H7 (cell line): ENCODE data around the gene PSD2. TPM values are rescaled to one million over a fixed set of nuclear protein-coding genes. Genes with fewer than 3 reads are reported as not detected.

Source experiments
- DNase-seq: peaks from one replicate; pipeline ENCODE4 v3.0.0; 2012
- H3K27me3 ChIP-seq: 2 replicates; pipeline ENCODE4 v1.6.0; 2011; ENCODE audit warnings: mild to moderate bottlenecking, low read length; ENCODE audit not compliant: control insufficient read depth, insufficient read depth
- H3K36me3 ChIP-seq: replicated peaks from 2 replicates; pipeline ENCODE4 v1.5.1; 2011; ENCODE audit warnings: low read length; ENCODE audit not compliant: control insufficient read depth, insufficient read depth
- H3K4me3 ChIP-seq: 2 replicates; pipeline ENCODE4 v1.5.1; 2011; ENCODE audit warnings: low read depth, mild to moderate bottlenecking, control low read depth, low read length, moderate library complexity; ENCODE audit not compliant: insufficient read depth
- total RNA-seq: library from RNA; depleted of rRNA; stranded (reverse); fragments of >200 nt; shearing (Covaris generic); gene quantifications from 2 replicates; pipeline ENCODE4 v1.2.3, GENCODE V29; 2014

Gene PSD2
- total RNA-seq, 1 experiment from 2014 or later: 0.10 TPM

DNA sequence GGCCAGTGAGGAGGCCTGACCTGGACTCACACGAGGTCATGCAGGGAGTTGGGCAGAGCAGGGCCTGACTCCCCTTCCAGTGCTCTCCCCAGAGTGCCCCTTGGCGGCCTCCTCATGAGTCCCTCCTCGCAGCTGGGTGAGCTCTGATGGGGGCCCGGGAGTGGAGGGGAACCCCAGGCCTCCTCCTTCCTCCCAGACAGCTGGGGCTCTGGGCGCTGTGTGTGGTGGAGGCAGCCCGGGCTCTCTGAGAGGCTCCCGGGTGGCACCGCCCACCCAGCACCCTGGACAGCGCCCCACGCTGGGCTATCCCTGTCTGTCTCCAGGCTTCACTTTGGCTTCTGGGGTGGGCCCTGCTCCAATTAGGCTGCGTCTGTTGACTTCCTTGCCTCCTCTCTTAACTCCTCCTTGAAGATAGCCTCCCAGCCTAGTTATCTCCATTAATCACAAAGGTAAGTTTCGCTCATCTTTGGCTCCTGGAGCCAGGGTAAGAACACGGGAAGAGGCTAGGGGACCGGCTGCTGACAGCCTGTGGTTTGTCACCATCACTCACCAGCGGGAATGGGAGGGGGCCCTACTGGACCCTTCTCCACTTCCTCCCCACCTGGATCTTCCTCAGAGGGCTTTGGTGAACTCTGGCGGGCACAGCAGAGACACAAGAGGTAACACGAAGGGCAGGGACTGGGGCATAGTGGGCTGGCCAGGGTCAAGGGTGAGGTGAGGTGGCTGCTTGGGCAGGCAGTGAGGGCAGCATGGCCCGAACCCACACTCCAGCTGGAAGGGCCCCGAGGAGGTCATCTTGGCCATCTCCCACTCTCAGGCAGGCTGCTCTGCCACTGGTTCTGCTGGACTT, 13.1 kb downstream of the PSD2 start:
- H3K36me3 ChIP-seq: no peaks in the 10 kb centered on the region
- DNase-seq: peak; percentile 93

DNA sequence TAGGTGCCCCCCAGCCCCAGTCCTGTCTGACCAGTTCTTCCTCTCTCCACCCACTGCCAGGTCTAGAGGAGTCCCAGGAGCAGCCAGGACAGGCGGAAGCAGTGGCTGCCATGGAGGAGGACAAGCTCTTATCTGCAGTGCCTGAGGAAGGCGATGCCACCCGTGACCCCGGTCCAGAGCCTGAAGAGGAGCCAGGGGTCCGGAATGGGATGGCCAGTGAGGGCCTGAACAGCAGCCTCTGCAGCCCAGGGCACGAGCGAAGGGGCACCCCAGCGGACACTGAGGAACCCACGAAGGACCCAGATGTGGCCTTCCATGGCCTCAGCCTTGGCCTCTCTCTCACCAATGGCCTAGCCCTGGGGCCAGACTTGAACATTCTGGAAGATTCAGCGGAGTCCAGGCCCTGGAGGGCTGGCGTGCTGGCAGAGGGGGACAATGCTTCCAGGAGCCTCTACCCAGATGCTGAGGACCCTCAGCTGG, 13.8 kb downstream of the PSD2 start:
- Histone ChIP-seq H3K36me3 (no peaks in the 10 kb centered on the region), H3K4me3 (no peak overlapping the region), H3K27me3 (no peaks in the 10 kb centered on the region)
- DNase-seq: no peak

More for the DNA sequence above, 13.1 kb downstream of the PSD2 start:
- Histone ChIP-seq H3K4me3 (no peak overlapping the region), H3K27me3 (no peaks in the 10 kb centered on the region)

DNA sequence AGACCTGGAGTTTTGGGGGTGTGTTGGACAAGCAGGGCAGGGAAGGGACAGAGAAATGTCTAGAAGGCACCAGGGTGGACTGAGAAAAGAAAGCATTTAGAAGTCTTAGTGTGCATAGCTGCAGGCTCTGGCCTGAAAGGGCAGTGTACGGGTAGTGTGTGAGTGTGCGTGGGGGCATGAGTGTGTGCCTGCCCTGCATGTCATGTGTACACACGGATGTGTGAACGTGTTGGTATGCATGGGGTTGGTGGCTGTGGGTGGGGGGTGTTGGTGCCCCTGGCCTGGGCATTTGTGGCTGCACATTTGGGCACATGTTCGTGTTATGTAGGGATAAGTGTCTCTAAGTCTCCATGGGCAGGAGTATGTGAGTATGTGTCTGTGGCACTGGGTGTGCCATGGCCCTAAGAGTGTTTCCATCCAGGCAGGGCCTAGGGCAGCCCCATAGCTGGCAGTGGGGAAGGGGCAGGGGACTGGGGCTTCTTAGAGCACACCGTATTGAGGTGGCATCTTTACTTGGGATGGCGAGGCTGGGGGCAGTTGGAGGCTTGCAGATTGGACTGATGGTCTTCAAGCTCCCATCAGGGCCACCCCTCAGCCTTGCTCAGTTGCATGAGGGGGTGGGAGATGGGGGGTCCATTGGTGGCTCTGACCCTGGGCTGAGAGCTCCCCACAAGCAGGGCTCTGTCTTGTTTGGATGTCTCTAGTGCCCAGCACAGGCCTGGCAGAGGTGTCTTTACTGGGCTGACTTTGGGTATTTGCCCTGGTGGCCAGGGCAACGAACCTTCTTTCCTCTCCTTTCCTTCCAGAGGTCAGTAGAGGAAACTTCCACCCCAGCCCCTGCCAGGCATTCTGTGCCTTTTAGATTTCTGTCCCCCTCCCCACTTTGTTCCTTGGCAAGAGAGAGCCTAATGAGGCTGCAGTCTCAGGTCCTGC, 15.0 kb downstream of the PSD2 start:
- no peaks in the 10 kb centered on the region for H3K36me3 ChIP-seq
- H3K27me3 ChIP-seq: no peaks in the 10 kb centered on the region
- DNase-seq: no peak
- no peak overlapping the region for H3K4me3 ChIP-seq

DNA sequence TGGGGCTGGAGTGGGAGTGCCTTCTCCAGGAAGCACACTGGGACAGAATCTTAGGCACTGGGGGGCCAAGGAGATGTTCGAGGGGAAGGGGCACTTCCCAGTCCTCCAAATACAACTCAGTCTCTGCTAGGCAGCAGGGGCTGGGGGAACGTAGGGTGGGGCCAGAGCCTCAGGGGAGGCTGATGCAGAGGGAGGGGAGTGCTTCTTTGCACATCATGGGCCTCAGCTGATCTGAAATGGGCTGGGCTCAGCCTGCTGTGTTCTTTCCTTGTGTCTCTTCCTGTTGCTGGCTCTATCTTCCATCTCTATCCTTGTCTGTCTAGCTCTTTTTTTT, 15.6 kb downstream of the PSD2 start:
- peak; percentile 50 for DNase-seq
- no peak overlapping the region for H3K4me3 ChIP-seq

DNA sequence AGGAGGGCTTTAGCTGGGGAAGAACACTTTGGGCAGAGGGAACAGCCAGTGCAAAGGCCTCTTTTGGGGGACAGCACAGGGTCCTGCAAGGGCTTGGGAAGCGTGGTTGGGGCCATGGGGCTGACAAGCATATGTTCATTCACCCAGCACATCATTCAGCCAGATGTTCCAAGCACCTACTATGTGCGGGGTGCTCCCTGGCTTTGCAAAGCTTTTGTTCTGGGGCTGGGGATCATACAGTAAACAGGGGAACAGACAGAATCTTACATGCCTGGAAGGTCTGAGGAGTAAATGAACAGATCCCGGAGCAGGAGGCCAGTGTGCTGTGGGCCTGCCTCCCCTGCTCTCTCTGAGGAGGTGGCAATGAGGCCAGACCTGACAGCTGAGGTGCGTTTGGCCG, 16.7 kb downstream of the PSD2 start:
- no peak overlapping the region for H3K4me3 ChIP-seq
- H3K36me3 ChIP-seq: no peaks in the 10 kb centered on the region
- DNase-seq: no peak
- no peaks in the 10 kb centered on the region for H3K27me3 ChIP-seq

More for the DNA sequence above, 15.6 kb downstream of the PSD2 start:
- Histone ChIP-seq H3K27me3 (no peaks in the 10 kb centered on the region), H3K36me3 (no peaks in the 10 kb centered on the region)

DNA sequence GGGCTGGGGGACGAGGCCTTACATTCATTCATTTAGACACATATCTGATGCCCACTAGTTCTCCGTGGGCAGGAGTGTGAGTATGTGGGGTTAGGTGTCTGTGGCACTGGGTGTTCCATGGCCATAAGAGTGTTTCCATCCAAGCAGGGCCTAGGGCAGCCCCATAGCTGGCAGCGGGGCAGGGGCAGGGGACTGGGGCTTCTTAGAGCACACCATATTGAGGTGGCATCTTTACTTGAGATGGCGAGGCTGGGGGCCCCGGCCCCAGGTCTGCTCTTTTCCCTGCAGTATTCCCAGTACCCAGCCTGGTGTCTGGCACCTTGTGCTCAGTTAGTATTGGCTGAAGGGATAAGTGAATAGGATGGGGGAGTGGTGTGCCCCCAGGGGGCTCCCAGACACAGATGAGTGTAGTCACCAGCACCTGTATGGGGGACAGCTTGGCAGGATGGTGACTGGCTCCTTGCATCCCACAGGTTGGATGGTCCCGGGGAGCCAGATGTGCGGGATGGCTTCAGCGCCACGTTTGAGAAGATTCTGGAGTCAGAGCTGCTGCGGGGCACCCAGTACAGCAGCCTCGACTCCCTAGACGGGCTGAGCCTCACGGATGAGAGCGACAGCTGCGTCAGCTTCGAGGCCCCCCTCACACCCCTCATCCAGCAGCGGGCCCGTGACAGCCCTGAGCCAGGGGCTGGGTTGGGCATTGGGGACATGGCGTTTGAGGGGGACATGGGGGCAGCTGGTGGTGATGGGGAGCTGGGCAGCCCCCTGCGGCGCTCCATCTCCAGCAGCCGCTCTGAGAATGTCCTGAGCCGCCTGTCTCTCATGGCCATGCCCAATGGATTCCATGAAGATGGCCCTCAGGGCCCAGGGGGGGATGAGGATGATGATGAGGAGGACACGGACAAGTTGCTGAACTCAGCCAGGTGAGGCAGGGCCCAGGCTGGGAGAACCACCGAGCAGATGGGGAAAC, 17.5 kb downstream of the PSD2 start:
- Histone ChIP-seq H3K4me3 (no peak overlapping the region), H3K27me3 (no peaks in the 10 kb centered on the region), H3K36me3 (no peaks in the 10 kb centered on the region)
- peak; percentile 51 for DNase-seq

DNA sequence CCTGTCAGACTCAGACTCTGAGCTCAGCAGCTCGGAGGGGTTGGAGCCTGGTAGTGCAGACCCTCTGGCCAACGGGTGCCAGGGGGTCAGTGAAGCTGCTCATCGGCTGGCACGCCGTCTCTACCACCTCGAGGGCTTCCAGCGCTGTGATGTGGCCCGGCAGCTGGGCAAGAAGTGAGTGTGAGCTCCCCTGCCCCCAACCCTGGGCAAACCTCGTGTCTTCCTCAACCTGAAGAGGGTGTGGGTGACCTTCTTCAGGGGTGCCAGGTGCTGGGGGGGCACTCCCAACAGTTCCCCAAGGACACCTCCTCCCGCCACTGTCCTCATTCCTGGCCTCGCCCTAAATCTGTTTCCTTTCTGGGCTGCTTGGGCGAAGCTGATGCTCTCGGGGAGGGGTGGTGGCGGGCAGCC, 18.6 kb downstream of the PSD2 start:
- Histone ChIP-seq H3K4me3 (no peak overlapping the region), H3K36me3 (no peaks in the 10 kb centered on the region), H3K27me3 (no peaks in the 10 kb centered on the region)
- no peak for DNase-seq

DNA sequence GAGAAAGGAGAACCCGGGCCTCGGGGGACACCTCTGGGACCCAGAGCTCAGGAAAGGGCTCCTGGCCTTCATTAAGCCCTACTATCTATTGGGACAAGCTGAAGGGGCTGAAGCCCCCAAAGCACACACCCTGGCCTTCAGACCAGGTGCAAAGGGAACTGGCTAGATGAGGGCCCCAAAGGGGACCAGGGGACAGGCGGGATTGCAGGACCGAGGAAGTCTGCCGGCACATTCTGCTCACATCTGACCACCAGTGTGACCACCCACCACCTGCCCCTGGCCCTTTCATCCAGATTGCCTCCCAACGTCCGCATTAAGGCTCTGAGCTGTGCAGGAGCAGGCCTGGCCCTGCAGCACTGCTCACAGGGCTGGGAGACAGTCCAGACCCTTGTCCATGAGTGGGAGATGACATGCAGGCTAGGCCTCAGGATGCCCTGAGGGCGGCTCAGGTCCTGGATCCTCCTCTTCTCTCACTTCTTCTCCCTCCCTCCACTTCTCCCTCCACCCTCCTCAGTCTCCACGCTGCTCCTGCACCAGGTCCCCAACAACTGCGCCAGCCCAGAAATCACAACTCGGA, 19.2 kb downstream of the PSD2 start:
- Histone ChIP-seq H3K27me3 (no peaks in the 10 kb centered on the region), H3K36me3 (no peaks in the 10 kb centered on the region), H3K4me3 (no peak overlapping the region)
- no peak for DNase-seq

DNA sequence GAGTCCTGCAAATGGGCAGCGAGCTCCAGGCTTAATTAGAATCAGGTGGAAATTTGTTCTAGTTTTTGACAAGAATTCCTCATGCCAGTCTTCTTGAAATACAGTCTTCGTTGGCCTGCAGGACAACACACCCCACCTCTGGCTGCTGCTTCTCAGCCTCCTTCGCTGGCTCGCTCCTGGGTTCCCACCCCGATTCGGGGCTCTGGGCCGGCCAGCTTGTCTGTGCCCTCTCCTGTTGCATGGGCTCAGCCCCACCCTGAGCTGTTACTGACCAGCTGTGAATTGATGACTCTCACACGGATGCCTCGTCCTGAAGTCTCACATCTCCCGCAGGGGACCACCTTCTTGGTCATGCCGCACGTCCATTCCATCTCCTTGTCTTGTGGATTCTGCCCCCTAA, 21.0 kb downstream of the PSD2 start:
- Histone ChIP-seq H3K27me3 (no peaks in the 10 kb centered on the region; the same call in 1 of the 2 replicates), H3K4me3 (no peak overlapping the region), H3K36me3 (no peaks in the 10 kb centered on the region)
- DNase-seq: no peak

DNA sequence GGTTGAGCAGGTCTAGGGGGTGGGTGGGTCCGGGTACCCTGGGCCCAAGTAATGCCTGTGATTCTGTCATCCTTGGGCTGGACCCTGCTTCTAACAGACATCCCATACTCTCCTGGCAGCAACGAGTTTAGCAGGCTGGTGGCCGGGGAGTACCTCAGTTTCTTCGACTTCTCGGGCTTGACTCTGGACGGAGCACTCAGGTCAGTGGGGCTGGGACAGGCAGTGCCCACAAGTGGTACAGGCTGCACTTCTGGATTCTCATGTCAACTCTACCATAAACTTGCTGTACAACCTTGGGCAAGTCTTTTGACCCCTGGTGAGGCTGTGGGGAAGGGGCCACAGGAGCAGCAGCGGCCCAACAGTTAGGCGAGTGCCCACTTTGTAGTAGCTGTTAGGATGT, 21.8 kb downstream of the PSD2 start:
- no peak for DNase-seq
- Histone ChIP-seq H3K27me3 (no peaks in the 10 kb centered on the region; the same call in 1 of the 2 replicates), H3K4me3 (no peak overlapping the region), H3K36me3 (no peaks in the 10 kb centered on the region)

DNA sequence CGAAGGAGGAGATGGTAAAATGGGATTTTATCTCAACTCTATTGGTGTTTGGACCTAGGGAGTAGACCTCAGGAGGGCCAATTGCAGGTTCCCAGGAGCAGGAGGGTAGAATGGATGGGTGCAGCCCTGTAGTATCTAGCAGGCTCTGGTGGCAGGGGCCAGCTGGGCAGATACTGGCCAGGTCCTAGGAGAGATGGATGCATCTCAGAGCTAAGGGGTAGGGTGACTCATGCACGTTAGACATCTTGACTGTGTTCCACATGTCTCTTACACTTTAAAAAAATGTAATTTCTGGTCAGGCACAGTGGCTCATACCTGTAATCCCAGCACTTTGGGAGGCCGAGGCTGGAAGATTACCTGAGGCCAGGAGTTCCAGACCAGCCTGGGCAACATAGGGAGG, 22.4 kb downstream of the PSD2 start:
- no peaks in the 10 kb centered on the region; the same call in 1 of the 2 replicates for H3K27me3 ChIP-seq
- DNase-seq: no peak
- no peak overlapping the region for H3K4me3 ChIP-seq
- H3K36me3 ChIP-seq: no peaks in the 10 kb centered on the region

DNA sequence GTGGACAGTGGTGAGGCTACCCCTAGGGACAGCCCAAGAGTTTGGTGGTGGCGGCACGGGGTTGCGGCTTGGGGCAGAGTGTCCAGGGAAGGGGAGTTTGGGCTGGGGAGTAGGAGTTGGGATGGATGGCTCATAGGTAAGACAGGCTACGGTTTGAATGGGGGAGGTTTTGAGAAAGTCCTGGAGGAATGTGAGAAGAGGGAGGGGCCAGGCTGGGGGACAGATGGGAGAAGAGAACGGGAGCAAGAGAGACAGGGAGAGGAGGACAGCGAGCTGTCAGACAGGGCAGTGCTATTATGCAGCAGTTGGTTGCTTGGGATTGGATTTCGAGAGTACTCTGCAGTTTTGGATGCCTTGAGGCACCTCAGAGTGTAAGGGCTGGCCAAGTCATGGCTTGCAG, 24.5 kb downstream of the PSD2 start:
- Histone ChIP-seq H3K4me3 (no peak overlapping the region), H3K27me3 (no peaks in the 10 kb centered on the region; the same call in 1 of the 2 replicates), H3K36me3 (no peaks in the 10 kb centered on the region)
- peak; percentile 69 for DNase-seq

DNA sequence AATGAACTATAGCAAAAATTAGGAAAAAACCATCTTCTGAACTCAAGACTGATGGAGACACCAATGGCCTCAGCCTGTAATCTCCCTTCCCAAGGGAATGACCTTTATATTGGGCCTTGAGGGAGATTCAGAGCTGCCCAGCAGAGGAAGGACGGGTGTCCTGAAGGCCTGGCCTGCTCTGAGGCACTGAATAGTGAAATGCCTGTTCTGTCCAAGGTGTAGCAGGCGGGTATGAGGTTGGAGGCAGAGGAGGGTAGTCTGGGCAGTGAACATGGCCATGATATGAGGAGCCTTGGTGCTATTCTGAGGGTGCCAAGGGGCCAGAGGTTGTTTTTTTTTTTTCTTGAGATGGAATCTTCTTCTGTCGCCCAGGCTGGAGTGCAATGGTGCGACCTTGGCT, 25.0 kb downstream of the PSD2 start:
- Histone ChIP-seq H3K36me3 (no peaks in the 10 kb centered on the region), H3K4me3 (no peak overlapping the region), H3K27me3 (no peaks in the 10 kb centered on the region; the same call in 1 of the 2 replicates)
- no peak for DNase-seq
